Neural progenitor cell (in vitro differentiated cells): ENCODE results near the gene KLC1. TPM values are rescaled to one million over a fixed set of nuclear protein-coding genes. Genes with fewer than 3 reads are reported as not detected.

Experiments used
- DNase-seq: peaks from one replicate; pipeline ENCODE4 v3.0.0-alpha.2; 2016; ENCODE audit warnings: low spot score
- H2AFZ ChIP-seq: fragments of 200-600 bp; sonication (generic); replicated peaks from 2 replicates; pipeline ENCODE4 v1.6.1; 2016; ENCODE audit warnings: antibody characterized with exemption
- H3F3A ChIP-seq: fragments of 200-600 bp; sonication (generic); 2 replicates; pipeline ENCODE4 v1.6.1; 2016; ENCODE audit warnings: antibody characterized with exemption, low read depth
- H3K27ac ChIP-seq: fragments of 200-600 bp; sonication (generic); 2 replicates; pipeline ENCODE4 v1.5.1; 2016; ENCODE audit warnings: mild to moderate bottlenecking
- H3K27me3 ChIP-seq: fragments of 200-600 bp; sonication (generic); 2 replicates; pipeline ENCODE4 v1.6.1; 2016; ENCODE audit warnings: mild to moderate bottlenecking, moderate library complexity
- H3K36me3 ChIP-seq: fragments of 200-600 bp; sonication (generic); 2 replicates; pipeline ENCODE4 v1.5.1; 2016
- H3K4me1 ChIP-seq: fragments of 200-600 bp; sonication (generic); 2 replicates; pipeline ENCODE4 v1.6.1; 2016; ENCODE audit warnings: mixed run types
- H3K4me2 ChIP-seq: fragments of 200-600 bp; sonication (generic); 2 replicates; pipeline ENCODE4 v1.6.1; 2016
- H3K4me3 ChIP-seq: fragments of 200-600 bp; sonication (generic); 2 replicates; pipeline ENCODE4 v1.5.1; 2016
- H3K79me2 ChIP-seq: fragments of 200-600 bp; sonication (generic); 2 replicates; pipeline ENCODE4 v1.6.1; 2016; ENCODE audit warnings: low read depth
- H3K9ac ChIP-seq: fragments of 200-600 bp; sonication (generic); 2 replicates; pipeline ENCODE4 v1.6.1; 2016
- H3K9me3 ChIP-seq: fragments of 200-600 bp; sonication (generic); 2 replicates; pipeline ENCODE4 v1.5.1; 2016; ENCODE audit warnings: low read depth
- H4K20me1 ChIP-seq: fragments of 200-600 bp; sonication (generic); 2 replicates; pipeline ENCODE4 v1.6.1; 2016; ENCODE audit warnings: low read depth
- H3K27ac Mint-ChIP-seq: 3 replicates; pipeline ENCODE4 v1.8.0; 2021; ENCODE audit warnings: mixed read lengths
- H3K27me3 Mint-ChIP-seq: 2 replicates; pipeline ENCODE4 v1.8.0; 2022; ENCODE audit warnings: low read depth, mild to moderate bottlenecking, inconsistent platforms, moderate library complexity, mixed read lengths; ENCODE audit not compliant: insufficient read depth
- H3K36me3 Mint-ChIP-seq: 3 replicates; pipeline ENCODE4 v1.8.0; 2021; ENCODE audit warnings: mixed read lengths
- H3K4me1 Mint-ChIP-seq: 3 replicates; pipeline ENCODE4 v1.8.0; 2021; ENCODE audit warnings: mixed read lengths
- H3K4me3 Mint-ChIP-seq: 3 replicates; pipeline ENCODE4 v1.8.0; 2021; ENCODE audit warnings: mild to moderate bottlenecking, moderate library complexity, mixed read lengths
- H3K9me3 Mint-ChIP-seq: 3 replicates; pipeline ENCODE4 v1.8.0; 2020; ENCODE audit warnings: mixed read lengths
- CTCF ChIP-seq: fragments of 200-600 bp; sonication (generic); IDR thresholded peaks from 2 replicates; pipeline ENCODE4 v1.5.1; 2017; ENCODE audit warnings: antibody characterized with exemption, mild to moderate bottlenecking
- EZH2 ChIP-seq: fragments of 200-600 bp; sonication (generic); IDR thresholded peaks from 2 replicates; pipeline ENCODE4 v1.6.1; 2017; ENCODE audit warnings: antibody characterized with exemption, mild to moderate bottlenecking, moderate library complexity
- EZH2phosphoT487 ChIP-seq: fragments of 200-600 bp; sonication (generic); IDR thresholded peaks from 2 replicates; pipeline ENCODE4 v1.6.1; 2017; ENCODE audit warnings: antibody characterized with exemption
- total RNA-seq: library from RNA; depleted of rRNA; stranded (reverse); fragments of >200 nt; gene quantifications from 2 replicates; pipeline ENCODE4 v1.2.3, GENCODE V29; 2015; ENCODE audit warnings: low replicate concordance

Gene KLC1
- total RNA-seq, 1 donor from 2014 or later = 163 TPM

GRCh38 chr14:103613517-103613916, 15.5 kb upstream of the KLC1 start:
- no peaks in the 10 kb centered on the region for H3K9me3 ChIP-seq
- no peak for TF ChIP-seq EZH2
- no peak overlapping the region for H3K4me3 ChIP-seq
- DNase-seq = no peak
- peaks cover 2% of the 10 kb centered on the region for H3K27me3 ChIP-seq
- H3K36me3 Mint-ChIP-seq = peaks cover 8% of the 10 kb centered on the region
- H3F3A ChIP-seq = no peaks in the 10 kb centered on the region
- no peaks in the 10 kb centered on the region for H3K79me2 ChIP-seq
- H3K9me3 Mint-ChIP-seq = peaks cover 17% of the 10 kb centered on the region
- H3K36me3 ChIP-seq = no peaks in the 10 kb centered on the region
- no peak overlapping the region for H3K4me2 ChIP-seq
- H4K20me1 ChIP-seq = no peaks in the 10 kb centered on the region
- H3K27me3 Mint-ChIP-seq = peaks cover 19% of the 10 kb centered on the region
- no peaks in the 10 kb centered on the region for H3K4me1 ChIP-seq
- H2AFZ ChIP-seq = no peak overlapping the region
- H3K27ac ChIP-seq = no peak overlapping the region
- no peak overlapping the region for H3K9ac ChIP-seq
- H3K4me3 Mint-ChIP-seq = no peak overlapping the region
- H3K27ac Mint-ChIP-seq = no peak overlapping the region
- H3K4me1 Mint-ChIP-seq = peaks cover 14% of the 10 kb centered on the region

- H3F3A ChIP-seq = peaks cover 5% of the 10 kb centered on the region
- no peaks in the 10 kb centered on the region for H3K4me1 ChIP-seq
- H3K27ac ChIP-seq = no peak overlapping the region
- no peak overlapping the region for H3K9ac ChIP-seq
- H3K36me3 ChIP-seq = no peaks in the 10 kb centered on the region
- no peak overlapping the region for H2AFZ ChIP-seq
- H3K4me3 Mint-ChIP-seq = no peak overlapping the region
- peaks cover 1% of the 10 kb centered on the region for H3K36me3 Mint-ChIP-seq
- H3K4me1 Mint-ChIP-seq = peaks cover 14% of the 10 kb centered on the region
- H3K4me2 ChIP-seq = no peak overlapping the region
- peaks cover 9% of the 10 kb centered on the region for H3K27me3 Mint-ChIP-seq
- H3K9me3 Mint-ChIP-seq = peaks cover 2% of the 10 kb centered on the region
- no peak for TF ChIP-seq EZH2phosphoT487
- TF ChIP-seq CTCF = no peak
- no peaks in the 10 kb centered on the region for H3K9me3 ChIP-seq
- no peaks in the 10 kb centered on the region for H3K79me2 ChIP-seq
- H3K27me3 ChIP-seq = no peaks in the 10 kb centered on the region
- no peaks in the 10 kb centered on the region for H4K20me1 ChIP-seq
- DNase-seq = no peak
- no peak overlapping the region for H3K27ac Mint-ChIP-seq
- no peak overlapping the region for H3K4me3 ChIP-seq
These were observed 12.2 kb upstream of the KLC1 start for GRCh38 chr14:103616635-103617300.

GRCh38 chr14:103619057-103619456, 10.0 kb upstream of the KLC1 start:
- Histone ChIP-seq H4K20me1 (no peaks in the 10 kb centered on the region), H3K27me3 (no peaks in the 10 kb centered on the region), H3K4me2 (no peak overlapping the region), H3K4me1 (no peaks in the 10 kb centered on the region), H2AFZ (no peak overlapping the region), H3K4me3 (no peak overlapping the region), H3K27ac (no peak overlapping the region), H3K79me2 (no peaks in the 10 kb centered on the region), H3K9ac (no peak overlapping the region), H3K36me3 (no peaks in the 10 kb centered on the region), H3K9me3 (no peaks in the 10 kb centered on the region), H3F3A (peaks cover 5% of the 10 kb centered on the region)
- no peak overlapping the region for H3K27ac Mint-ChIP-seq
- H3K27me3 Mint-ChIP-seq = peaks cover 7% of the 10 kb centered on the region
- peaks cover 12% of the 10 kb centered on the region for H3K4me1 Mint-ChIP-seq
- H3K4me3 Mint-ChIP-seq = no peak overlapping the region
- peaks cover 2% of the 10 kb centered on the region for H3K9me3 Mint-ChIP-seq
- no peak for TF ChIP-seq CTCF
- no peak for TF ChIP-seq EZH2
- TF ChIP-seq EZH2phosphoT487 = no peak
- no peaks in the 10 kb centered on the region for H3K36me3 Mint-ChIP-seq
- DNase-seq = no peak

GRCh38 chr14:103621860-103622259, 7.2 kb upstream of the KLC1 start:
- DNase-seq = no peak
- no peaks in the 10 kb centered on the region for H3K4me1 ChIP-seq
- H3K9me3 ChIP-seq = no peaks in the 10 kb centered on the region
- Mint-ChIP-seq H3K9me3 (no peaks in the 10 kb centered on the region), H3K4me3 (no peak overlapping the region), H3K27ac (no peak overlapping the region), H3K27me3 (peaks cover 2% of the 10 kb centered on the region), H3K4me1 (peaks cover 11% of the 10 kb centered on the region), H3K36me3 (no peaks in the 10 kb centered on the region)
- H3K27me3 ChIP-seq = peaks cover 3% of the 10 kb centered on the region
- H4K20me1 ChIP-seq = no peaks in the 10 kb centered on the region
- H3F3A ChIP-seq = peaks cover 5% of the 10 kb centered on the region
- H3K79me2 ChIP-seq = no peaks in the 10 kb centered on the region
- no peaks in the 10 kb centered on the region for H3K36me3 ChIP-seq
- no peak overlapping the region for H3K4me3 ChIP-seq
- H2AFZ ChIP-seq = no peak overlapping the region
- no peak overlapping the region for H3K9ac ChIP-seq
- H3K4me2 ChIP-seq = no peak overlapping the region
- TF ChIP-seq CTCF = no peak
- no peak for TF ChIP-seq EZH2
- TF ChIP-seq EZH2phosphoT487 = no peak
- H3K27ac ChIP-seq = no peak overlapping the region
